A673 (cell line): Measurements from ENCODE around the gene NRP2. TPM values are rescaled to one million over a fixed set of nuclear protein-coding genes. Genes with fewer than 3 reads are reported as not detected.

Source experiments
- BruUV-seq: library from RNA; stranded (reverse); fragments of 400-500 nt; replicated peaks from 2 replicates; lab custom pipeline; 2021; lab: Mats Ljungman, UMichigan
- CTCF ChIA-PET: fragments of 300-600 bp; sonication (Branson Sonifier 250); formaldehyde crosslinking; loops from one replicate; lab custom pipeline; 2022; ENCODE audit warnings: antibody characterized with exemption; lab: Charles Lee
- POLR2A ChIA-PET: fragments of 300-600 bp; sonication (Branson Sonifier 250); formaldehyde crosslinking; loops from one replicate; lab custom pipeline; 2022; ENCODE audit warnings: antibody characterized with exemption; ENCODE audit not compliant: low non-redundant PET; lab: Charles Lee
- DNase-seq: peaks from one replicate; pipeline ENCODE4 v3.0.0-alpha.2; 2015; ENCODE audit warnings: low spot score
- H3K27ac ChIP-seq: fragments of 200-600 bp; sonication (generic); 2 replicates; pipeline ENCODE4 v1.5.1; 2016; ENCODE audit warnings: mixed run types, low read depth, mild to moderate bottlenecking, mixed read lengths, antibody characterized with exemption, low read length; ENCODE audit not compliant: poor library complexity, severe bottlenecking
- H3K27me3 ChIP-seq: fragments of 200-600 bp; sonication (generic); replicated peaks from 2 replicates; pipeline ENCODE4 v1.6.1; 2017; ENCODE audit warnings: mixed run types, low read depth, mild to moderate bottlenecking, mixed read lengths, antibody characterized with exemption, low read length; ENCODE audit not compliant: insufficient read depth, poor library complexity
- H3K36me3 ChIP-seq: fragments of 200-600 bp; sonication (generic); 2 replicates; pipeline ENCODE4 v1.6.1; 2016; ENCODE audit warnings: mixed run types, mild to moderate bottlenecking, mixed read lengths, antibody characterized with exemption, low read length; ENCODE audit not compliant: insufficient read depth, poor library complexity, severe bottlenecking
- H3K4me1 ChIP-seq: fragments of 200-600 bp; sonication (generic); 2 replicates; pipeline ENCODE4 v1.6.1; 2017; ENCODE audit warnings: mixed run types, mild to moderate bottlenecking, mixed read lengths, antibody characterized with exemption, low read length; ENCODE audit not compliant: insufficient read depth, poor library complexity, severe bottlenecking
- H3K4me3 ChIP-seq: fragments of 200-600 bp; sonication (generic); 2 replicates; pipeline ENCODE4 v1.5.1; 2016; ENCODE audit warnings: low read depth, mixed run types, mild to moderate bottlenecking, mixed read lengths, low read length; ENCODE audit not compliant: poor library complexity, severe bottlenecking
- H3K9me3 ChIP-seq: fragments of 200-600 bp; sonication (generic); 2 replicates; pipeline ENCODE4 v1.6.1; 2016; ENCODE audit warnings: mixed run types, low read depth, mild to moderate bottlenecking, mixed read lengths, antibody characterized with exemption, low read length; ENCODE audit not compliant: poor library complexity, severe bottlenecking
- CTCF ChIP-seq: fragments of 300-800, 200-600 bp; sonication (generic); conservative IDR thresholded peaks from 2 replicates; pipeline ENCODE4 v1.5.1; 2017; ENCODE audit warnings: low read depth, mild to moderate bottlenecking, antibody characterized with exemption, low read length, moderate library complexity, mixed read lengths
- EZH2 ChIP-seq: fragments of 200-600 bp; sonication (generic); IDR thresholded peaks from 2 replicates; pipeline ENCODE4 v1.6.1; 2017; ENCODE audit warnings: borderline replicate concordance, low read depth, mild to moderate bottlenecking, mixed read lengths, antibody characterized with exemption, low read length; ENCODE audit not compliant: poor library complexity, severe bottlenecking
- intact Hi-C: fragments of 100-400 bp; cut with micrococcal nuclease; formaldehyde crosslinking; loops from one replicate; pipeline ENCODE4 v1.10.0; 2022; ENCODE audit not compliant: unreplicated experiment
- total RNA-seq: library from RNA; stranded (reverse); gene quantifications from 2 replicates; pipeline ENCODE4 v1.2.3, GENCODE V29; 2021

Gene NRP2
- total RNA-seq, 1 experiment from 2014 or later = 4.0 TPM

DNA sequence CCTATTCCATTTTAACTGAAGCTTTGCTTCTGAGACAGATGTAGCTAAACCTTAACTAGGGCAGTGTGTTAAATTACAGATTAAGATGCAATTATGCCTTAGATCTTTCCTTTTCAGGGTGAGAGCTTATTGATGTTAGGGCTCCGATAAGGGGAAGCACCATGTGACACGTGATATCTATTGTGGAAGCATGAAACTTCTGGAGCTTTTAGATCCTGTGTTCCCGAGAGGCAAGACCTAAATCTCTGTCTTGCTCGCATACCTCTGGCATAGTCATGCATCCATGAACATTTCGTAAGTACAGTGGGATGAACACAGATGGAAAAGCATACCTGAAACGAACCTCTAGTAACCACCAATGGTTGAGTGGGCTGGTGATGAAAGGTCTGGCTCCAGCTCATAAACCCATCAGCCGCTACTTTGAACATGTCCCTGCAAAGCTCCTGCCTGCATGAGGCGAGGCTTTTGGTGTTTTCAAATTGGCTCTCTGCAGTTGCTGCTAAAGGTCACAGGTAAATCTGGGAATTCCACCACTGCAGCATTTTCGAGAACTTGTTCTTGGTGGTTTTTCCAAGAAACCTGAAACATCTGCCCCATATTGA lies 3.7 kb upstream of the NRP2 start:
- Histone ChIP-seq H3K27me3 (peaks cover 13% of the 10 kb centered on the region), H3K9me3 (no peaks in the 10 kb centered on the region), H3K4me3 (no peak overlapping the region), H3K27ac (no peak overlapping the region), H3K4me1 (peaks cover 13% of the 10 kb centered on the region), H3K36me3 (no peaks in the 10 kb centered on the region)
- no TSS peak for BruUV-seq
- ChIA-PET POLR2A (interaction anchor here (0.5 to 0.6 kb wide), 2 partner anchors 86 to 219 kb away, joined by 3 to 17 read pairs; no protein-coding TSS in a partner anchor), CTCF (interaction anchor here (0.7 to 1.3 kb wide), 2 partner anchors 247 to 807 kb away, joined by 3 to 4 read pairs; no protein-coding TSS in a partner anchor)
- no peak for DNase-seq
- TF ChIP-seq CTCF = no peak
- no peak for TF ChIP-seq EZH2
- intact Hi-C loops = no loop called here

DNA sequence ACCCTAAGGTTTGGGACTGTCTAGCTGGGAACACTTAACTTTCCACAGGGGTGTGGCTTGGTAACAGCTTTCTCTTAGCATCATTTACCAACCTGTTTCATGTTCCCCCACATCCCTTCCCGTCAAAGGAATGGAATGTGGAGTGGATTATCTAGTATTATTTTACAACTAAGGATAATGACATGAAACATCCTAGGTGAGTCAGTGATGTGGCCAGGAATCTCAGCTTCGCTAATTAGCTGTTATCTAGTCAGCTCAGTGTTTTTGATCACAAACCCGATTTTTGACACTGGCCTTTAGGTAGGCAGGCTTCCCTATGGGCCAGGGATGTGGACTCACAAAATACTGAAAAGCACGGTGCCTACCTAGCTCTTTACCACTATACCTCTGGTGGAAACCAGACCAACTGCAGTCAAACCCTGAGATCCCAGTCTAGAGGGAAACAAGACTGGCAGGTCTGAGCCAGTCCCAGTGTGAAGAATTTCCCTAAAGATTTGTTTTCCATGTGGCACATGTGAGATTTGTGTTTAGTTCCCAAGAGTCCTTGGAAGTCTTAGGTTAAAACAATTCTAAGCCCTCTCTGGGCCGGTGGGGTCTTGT lies 2.8 kb upstream of the NRP2 start:
- no peak overlapping the region for H3K27ac ChIP-seq
- BruUV-seq = no TSS peak
- no peak for TF ChIP-seq CTCF
- no peak for TF ChIP-seq EZH2
- no peaks in the 10 kb centered on the region for H3K9me3 ChIP-seq
- peaks cover 13% of the 10 kb centered on the region for H3K4me1 ChIP-seq
- no peaks in the 10 kb centered on the region for H3K36me3 ChIP-seq
- intact Hi-C loops = loop anchor here (2.0 to 10.0 kb wide), 7 partner anchors 208 to 1655 kb away; no protein-coding TSS in a partner anchor
- ChIA-PET CTCF (interaction anchor here (0.6 to 1.3 kb wide), 2 partner anchors 244 to 247 kb away, joined by 4 read pairs; no protein-coding TSS in a partner anchor), POLR2A (no interaction called here)
- no peak overlapping the region for H3K4me3 ChIP-seq
- peaks cover 21% of the 10 kb centered on the region for H3K27me3 ChIP-seq
- DNase-seq = no peak

DNA sequence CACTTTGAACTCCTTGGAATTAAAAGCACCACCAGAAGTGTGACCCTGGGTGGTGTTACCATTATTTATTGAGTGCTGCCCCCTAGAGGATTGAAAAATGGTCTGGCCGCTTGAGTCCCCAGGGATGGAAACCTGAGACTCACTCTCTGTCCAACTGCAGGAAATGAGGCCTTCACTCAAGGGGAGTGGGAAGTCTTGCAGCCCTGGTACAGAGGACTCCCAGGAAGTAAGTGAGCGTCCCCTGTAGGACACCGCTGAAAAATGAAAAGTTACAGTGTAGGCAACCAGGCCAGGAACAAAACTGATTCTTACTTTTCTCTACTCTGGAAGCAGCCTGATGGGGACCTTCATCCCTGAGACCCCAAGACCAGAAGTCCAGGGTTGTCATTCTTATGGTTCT lies 2.2 kb upstream of the NRP2 start:
- POLR2A ChIA-PET = no interaction called here
- Histone ChIP-seq H3K27ac (no peak overlapping the region), H3K27me3 (peaks cover 27% of the 10 kb centered on the region), H3K4me3 (no peak overlapping the region), H3K9me3 (no peaks in the 10 kb centered on the region), H3K4me1 (peaks cover 13% of the 10 kb centered on the region), H3K36me3 (no peaks in the 10 kb centered on the region)
- CTCF ChIA-PET = interaction anchor here (0.6 kb wide), 1 partner anchor 244 kb away, joined by 4 read pairs; no protein-coding TSS in a partner anchor
- peak; percentile 97 for DNase-seq
- no peak for TF ChIP-seq EZH2
- TF ChIP-seq CTCF = peak; percentile 91
- intact Hi-C loops = loop anchor here (2.0 to 10.0 kb wide), 7 partner anchors 207 to 1655 kb away; no protein-coding TSS in a partner anchor
- no TSS peak for BruUV-seq
